Measurements from ENCODE around the gene JPT1.

The JPT1 gene

GRCh38 chr17:75097865-75098264 is 56.4 kb downstream of the JPT1 start:
- no peak for DNase-seq (ENCODE audit: insufficient read length, low spot score)
- no peak for FAIRE-seq
- TF ChIP-seq POLR2A (IDR thresholded peaks at IDR 0.05; ENCODE audit: low read depth, low read length) (no peak), POU2F2 (IDR thresholded peaks at IDR 0.05; ENCODE audit: low read depth, low read length) (no peak), POLR2AphosphoS5 (IDR thresholded peaks at IDR 0.05; ENCODE audit: low read depth, low read length) (no peak), TAF1 (IDR thresholded peaks at IDR 0.05; ENCODE audit: low read depth, low read length) (no peak), PAX5 (IDR thresholded peaks at IDR 0.05; ENCODE audit: insufficient read depth, low read length, severe bottlenecking) (no peak), SPI1 (IDR thresholded peaks at IDR 0.05; ENCODE audit: low read depth, low read length) (no peak)

DNA sequence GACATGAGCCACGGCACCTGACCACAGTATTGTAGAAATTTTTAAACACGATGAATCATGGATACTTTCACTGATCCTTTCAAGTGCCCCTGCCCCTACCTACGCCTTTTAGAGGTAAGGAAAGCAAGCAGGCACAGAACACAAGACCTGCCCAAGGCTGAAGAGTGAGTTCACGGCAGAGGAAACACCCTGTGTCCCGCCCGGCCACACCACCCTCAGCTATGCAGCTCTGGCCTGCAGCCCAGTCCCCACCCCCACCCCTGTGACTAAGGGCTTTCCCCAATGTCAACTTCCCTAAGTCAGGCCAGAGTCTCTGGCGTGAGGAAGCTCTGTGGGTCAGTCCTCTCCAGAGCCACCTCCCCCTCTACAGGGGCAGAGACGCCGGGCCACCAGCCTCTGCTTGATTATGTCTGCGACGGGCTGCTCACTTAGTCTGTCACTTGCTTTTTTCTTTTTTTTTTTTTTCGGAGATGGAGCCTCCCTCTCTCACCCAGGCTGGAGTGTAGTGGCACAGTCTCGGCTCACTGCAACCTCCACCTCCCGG is 58.2 kb downstream of the JPT1 start:
- FAIRE-seq (peak; percentile 31), DNase-seq (ENCODE audit: insufficient read length, low spot score) (no peak)
- TF ChIP-seq POU2F2 (IDR thresholded peaks at IDR 0.05; ENCODE audit: low read depth, low read length), result no peak
- TF ChIP-seq TAF1 (IDR thresholded peaks at IDR 0.05; ENCODE audit: low read depth, low read length), result no peak
- TF ChIP-seq POLR2A (IDR thresholded peaks at IDR 0.05; ENCODE audit: low read depth, low read length), result no peak
- no peak for TF ChIP-seq PAX5 (IDR thresholded peaks at IDR 0.05; ENCODE audit: insufficient read depth, low read length, severe bottlenecking)
- no peak for TF ChIP-seq POLR2AphosphoS5 (IDR thresholded peaks at IDR 0.05; ENCODE audit: low read depth, low read length)
- TF ChIP-seq SPI1 (IDR thresholded peaks at IDR 0.05; ENCODE audit: low read depth, low read length), result no peak

DNA sequence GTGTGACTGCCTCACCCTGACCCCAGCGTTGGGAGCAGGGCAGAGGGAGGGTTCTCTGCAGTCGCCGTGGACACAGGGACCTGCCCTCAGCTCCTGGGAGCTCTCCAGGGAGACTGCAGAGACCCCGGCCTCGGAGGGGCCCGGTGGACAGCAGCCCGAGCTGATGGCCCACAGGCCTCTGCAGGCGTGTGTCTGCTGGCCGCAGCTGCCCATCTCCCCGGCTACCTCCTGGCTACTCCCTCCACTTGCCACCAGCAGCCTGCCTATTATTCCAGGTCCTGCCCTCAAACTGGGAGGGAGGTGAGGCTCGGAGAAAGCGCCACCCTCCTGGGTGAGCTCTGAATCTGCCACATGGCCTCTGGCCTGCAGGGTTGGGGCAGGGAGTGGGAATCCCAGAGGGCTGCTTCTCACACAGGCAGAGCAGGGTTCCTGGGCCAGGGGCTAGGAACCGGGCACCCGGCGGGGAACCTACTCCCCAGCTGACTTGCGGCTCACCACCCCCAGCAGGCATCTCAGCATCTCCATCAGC is 59.4 kb downstream of the JPT1 start:
- FAIRE-seq, result no peak
- no peak for DNase-seq (ENCODE audit: insufficient read length, low spot score)
- TF ChIP-seq SPI1 (IDR thresholded peaks at IDR 0.05; ENCODE audit: low read depth, low read length) (no peak), POU2F2 (IDR thresholded peaks at IDR 0.05; ENCODE audit: low read depth, low read length) (no peak), TAF1 (IDR thresholded peaks at IDR 0.05; ENCODE audit: low read depth, low read length) (no peak), POLR2A (IDR thresholded peaks at IDR 0.05; ENCODE audit: low read depth, low read length) (no peak), POLR2AphosphoS5 (IDR thresholded peaks at IDR 0.05; ENCODE audit: low read depth, low read length) (no peak), PAX5 (IDR thresholded peaks at IDR 0.05; ENCODE audit: insufficient read depth, low read length, severe bottlenecking) (no peak)

GRCh38 chr17:75093548-75094158 is 60.7 kb downstream of the JPT1 start:
- DNase-seq (ENCODE audit: insufficient read length, low spot score), result no peak
- TF ChIP-seq POU2F2 (IDR thresholded peaks at IDR 0.05; ENCODE audit: low read depth, low read length) (no peak), PAX5 (IDR thresholded peaks at IDR 0.05; ENCODE audit: insufficient read depth, low read length, severe bottlenecking) (no peak), SPI1 (IDR thresholded peaks at IDR 0.05; ENCODE audit: low read depth, low read length) (no peak), POLR2A (IDR thresholded peaks at IDR 0.05; ENCODE audit: low read depth, low read length) (no peak), POLR2AphosphoS5 (IDR thresholded peaks at IDR 0.05; ENCODE audit: low read depth, low read length) (no peak), TAF1 (IDR thresholded peaks at IDR 0.05; ENCODE audit: low read depth, low read length) (no peak)
- no peak for FAIRE-seq

GRCh38 chr17:75091855-75092327 is 62.4 kb downstream of the JPT1 start:
- TF ChIP-seq TAF1 (IDR thresholded peaks at IDR 0.05; ENCODE audit: low read depth, low read length) (no peak), POLR2A (IDR thresholded peaks at IDR 0.05; ENCODE audit: low read depth, low read length) (no peak), POLR2AphosphoS5 (IDR thresholded peaks at IDR 0.05; ENCODE audit: low read depth, low read length) (no peak), POU2F2 (IDR thresholded peaks at IDR 0.05; ENCODE audit: low read depth, low read length) (no peak), PAX5 (IDR thresholded peaks at IDR 0.05; ENCODE audit: insufficient read depth, low read length, severe bottlenecking) (no peak), SPI1 (IDR thresholded peaks at IDR 0.05; ENCODE audit: low read depth, low read length) (no peak)
- FAIRE-seq (no peak), DNase-seq (ENCODE audit: insufficient read length, low spot score) (no peak)

GRCh38 chr17:75090871-75091854 is 63.1 kb downstream of the JPT1 start:
- FAIRE-seq, result no peak
- no peak for DNase-seq (ENCODE audit: insufficient read length, low spot score)
- TF ChIP-seq SPI1 (IDR thresholded peaks at IDR 0.05; ENCODE audit: low read depth, low read length), result no peak
- no peak for TF ChIP-seq PAX5 (IDR thresholded peaks at IDR 0.05; ENCODE audit: insufficient read depth, low read length, severe bottlenecking)
- no peak for TF ChIP-seq POLR2AphosphoS5 (IDR thresholded peaks at IDR 0.05; ENCODE audit: low read depth, low read length)
- no peak for TF ChIP-seq POU2F2 (IDR thresholded peaks at IDR 0.05; ENCODE audit: low read depth, low read length)
- no peak for TF ChIP-seq POLR2A (IDR thresholded peaks at IDR 0.05; ENCODE audit: low read depth, low read length)
- TF ChIP-seq TAF1 (IDR thresholded peaks at IDR 0.05; ENCODE audit: low read depth, low read length), result no peak

- TF ChIP-seq PAX5 (IDR thresholded peaks at IDR 0.05; ENCODE audit: insufficient read depth, low read length, severe bottlenecking) (no peak), TAF1 (IDR thresholded peaks at IDR 0.05; ENCODE audit: low read depth, low read length) (no peak), POLR2AphosphoS5 (IDR thresholded peaks at IDR 0.05; ENCODE audit: low read depth, low read length) (no peak), SPI1 (IDR thresholded peaks at IDR 0.05; ENCODE audit: low read depth, low read length) (0 out of 2 replicates have a peak, but pooled peaks have one; percentile 4)
- no peak for DNase-seq (ENCODE audit: insufficient read length, low spot score)
- no peak for FAIRE-seq
Observed at GRCh38 chr17:75088465-75089417, 65.6 kb downstream of the JPT1 start.

All from GM12891 (cell line).